Smooth muscle cell (in vitro differentiated cells): Measurements from ENCODE around the gene TRIM17. TPM values are rescaled to one million over a fixed set of nuclear protein-coding genes. Genes with fewer than 3 reads are reported as not detected.

Experiments
- DNase-seq: peaks from one replicate; lab custom pipeline; 2025; ENCODE audit not compliant: unreplicated experiment; lab: John Stamatoyannopoulos, UW
- H2AFZ ChIP-seq: fragments of 200-600 bp; sonication (generic); 2 replicates; pipeline ENCODE4 v1.6.0; 2016; ENCODE audit warnings: antibody characterized with exemption, low read depth, mild to moderate bottlenecking
- H3F3A ChIP-seq: fragments of 200-600 bp; sonication (generic); 2 replicates; pipeline ENCODE4 v1.6.0; 2017; ENCODE audit warnings: antibody characterized with exemption, low read depth
- H3K27ac ChIP-seq: fragments of 200-600 bp; sonication (generic); 2 replicates; pipeline ENCODE4 v1.5.1; 2016; ENCODE audit warnings: low read depth, mild to moderate bottlenecking
- H3K27me3 ChIP-seq: fragments of 200-600 bp; sonication (generic); 2 replicates; pipeline ENCODE4 v1.6.1; 2016; ENCODE audit warnings: low read depth, mild to moderate bottlenecking
- H3K36me3 ChIP-seq: fragments of 200-600 bp; sonication (generic); 2 replicates; pipeline ENCODE4 v1.5.1; 2016; ENCODE audit warnings: low read depth
- H3K4me1 ChIP-seq: fragments of 200-600 bp; sonication (generic); 2 replicates; pipeline ENCODE4 v1.5.1; 2016; ENCODE audit warnings: low read depth
- H3K4me2 ChIP-seq: fragments of 200-600 bp; sonication (generic); 2 replicates; pipeline ENCODE4 v1.6.0; 2016; ENCODE audit warnings: mild to moderate bottlenecking
- H3K4me3 ChIP-seq: fragments of 200-600 bp; sonication (generic); 2 replicates; pipeline ENCODE4 v1.5.1; 2016; ENCODE audit warnings: mild to moderate bottlenecking
- H3K79me2 ChIP-seq: fragments of 200-600 bp; sonication (generic); 2 replicates; pipeline ENCODE4 v1.6.0; 2016; ENCODE audit warnings: low read depth, mild to moderate bottlenecking
- H3K9ac ChIP-seq: fragments of 200-600 bp; sonication (generic); 2 replicates; pipeline ENCODE4 v1.6.0; 2016; ENCODE audit warnings: low read depth
- H3K9me3 ChIP-seq: fragments of 200-600 bp; sonication (generic); replicated peaks from 2 replicates; pipeline ENCODE4 v1.5.1; 2016; ENCODE audit warnings: low read depth
- H4K20me1 ChIP-seq: fragments of 200-600 bp; sonication (generic); 2 replicates; pipeline ENCODE4 v1.6.0; 2016; ENCODE audit warnings: low read depth
- WGBS: methylation state at CpG from one replicate; pipeline ENCODE4 v1.1.7; 2016; ENCODE audit warnings: low lambda C conversion rate; 5-methylcytosine and 5-hydroxymethylcytosine counted together
- polyA plus RNA-seq: library from polyadenylated mRNA; unstranded; fragments of >200 nt; fragmentation: Nextera tagmentation; extraction: Ambion mirVana; gene quantifications from 2 replicates; pipeline ENCODE4 v1.2.1, GENCODE V29; 2016
- total RNA-seq: library from RNA; depleted of rRNA; stranded (reverse); fragments of >200 nt; gene quantifications from 2 replicates; pipeline ENCODE4 v1.2.3, GENCODE V29; 2014
- TF ChIP-seq, protein P1 (sequence below): fragments of 200-600 bp; sonication (generic); IDR thresholded peaks from 2 replicates; pipeline ENCODE4 v1.5.1; 2017; ENCODE audit warnings: borderline replicate concordance, mild to moderate bottlenecking, antibody characterized with exemption; ENCODE audit not compliant: insufficient read depth, poor library complexity, severe bottlenecking

The TRIM17 gene
- total and polyA plus RNA-seq, 2 experiments from 2014 or later, result 1.5 to 1.6 TPM

DNA sequence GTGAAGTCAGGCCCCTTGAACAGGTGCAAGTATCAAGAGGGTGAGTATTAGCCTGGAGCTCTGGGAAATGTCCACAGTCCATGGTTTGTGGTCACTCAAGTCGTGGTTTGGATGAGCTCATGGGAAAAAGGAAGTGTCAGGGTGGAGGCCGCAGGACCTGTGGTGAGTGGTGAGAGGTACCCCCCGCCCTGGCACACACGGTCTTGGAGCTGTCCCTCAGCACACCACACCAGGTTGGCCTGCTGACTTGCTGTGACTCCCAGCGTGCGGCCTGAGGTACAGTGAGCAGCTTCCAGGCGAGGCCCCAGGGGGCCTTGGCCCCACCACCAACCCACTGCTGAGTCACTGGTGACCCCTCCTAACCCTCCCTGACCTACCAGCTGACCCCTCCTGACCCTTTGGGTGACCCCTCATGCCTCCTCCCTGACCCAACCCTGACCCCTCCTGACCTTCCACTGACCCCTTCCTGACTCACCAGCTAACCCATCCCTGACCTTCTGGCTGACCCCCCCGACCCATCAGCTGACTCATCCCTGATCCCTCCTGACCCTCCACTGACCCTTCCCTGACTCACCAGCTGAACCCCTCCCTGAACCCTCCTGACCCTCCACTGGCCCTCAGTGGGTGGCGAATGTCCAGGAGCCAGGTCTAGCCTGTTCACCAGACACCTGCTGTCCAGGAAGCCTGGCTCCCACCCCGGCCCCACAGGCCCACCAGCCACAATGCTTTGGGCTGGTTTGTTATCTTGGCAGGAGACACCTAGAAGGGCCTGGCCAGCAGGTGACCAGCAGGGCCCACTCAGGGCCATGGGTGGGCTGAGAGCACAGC, 35.7 kb upstream of the TRIM17 start:
- Histone ChIP-seq H2AFZ (no peak overlapping the region), H3K27ac (no peak overlapping the region), H4K20me1 (peaks cover 4% of the 10 kb centered on the region), H3K4me2 (no peak overlapping the region), H3K9me3 (no peaks in the 10 kb centered on the region), H3K27me3 (peaks cover 21% of the 10 kb centered on the region), H3F3A (peaks cover 8% of the 10 kb centered on the region), H3K4me1 (peaks cover 13% of the 10 kb centered on the region), H3K36me3 (no peaks in the 10 kb centered on the region), H3K4me3 (no peak overlapping the region), H3K9ac (no peak overlapping the region), H3K79me2 (peaks cover 10% of the 10 kb centered on the region)
- DNase-seq, result no peak
- TF ChIP-seq, protein P1, sequence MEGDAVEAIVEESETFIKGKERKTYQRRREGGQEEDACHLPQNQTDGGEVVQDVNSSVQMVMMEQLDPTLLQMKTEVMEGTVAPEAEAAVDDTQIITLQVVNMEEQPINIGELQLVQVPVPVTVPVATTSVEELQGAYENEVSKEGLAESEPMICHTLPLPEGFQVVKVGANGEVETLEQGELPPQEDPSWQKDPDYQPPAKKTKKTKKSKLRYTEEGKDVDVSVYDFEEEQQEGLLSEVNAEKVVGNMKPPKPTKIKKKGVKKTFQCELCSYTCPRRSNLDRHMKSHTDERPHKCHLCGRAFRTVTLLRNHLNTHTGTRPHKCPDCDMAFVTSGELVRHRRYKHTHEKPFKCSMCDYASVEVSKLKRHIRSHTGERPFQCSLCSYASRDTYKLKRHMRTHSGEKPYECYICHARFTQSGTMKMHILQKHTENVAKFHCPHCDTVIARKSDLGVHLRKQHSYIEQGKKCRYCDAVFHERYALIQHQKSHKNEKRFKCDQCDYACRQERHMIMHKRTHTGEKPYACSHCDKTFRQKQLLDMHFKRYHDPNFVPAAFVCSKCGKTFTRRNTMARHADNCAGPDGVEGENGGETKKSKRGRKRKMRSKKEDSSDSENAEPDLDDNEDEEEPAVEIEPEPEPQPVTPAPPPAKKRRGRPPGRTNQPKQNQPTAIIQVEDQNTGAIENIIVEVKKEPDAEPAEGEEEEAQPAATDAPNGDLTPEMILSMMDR, result no peak
- WGBS, result 91% methylated on average over 10 of the region's 10 CpGs

DNA sequence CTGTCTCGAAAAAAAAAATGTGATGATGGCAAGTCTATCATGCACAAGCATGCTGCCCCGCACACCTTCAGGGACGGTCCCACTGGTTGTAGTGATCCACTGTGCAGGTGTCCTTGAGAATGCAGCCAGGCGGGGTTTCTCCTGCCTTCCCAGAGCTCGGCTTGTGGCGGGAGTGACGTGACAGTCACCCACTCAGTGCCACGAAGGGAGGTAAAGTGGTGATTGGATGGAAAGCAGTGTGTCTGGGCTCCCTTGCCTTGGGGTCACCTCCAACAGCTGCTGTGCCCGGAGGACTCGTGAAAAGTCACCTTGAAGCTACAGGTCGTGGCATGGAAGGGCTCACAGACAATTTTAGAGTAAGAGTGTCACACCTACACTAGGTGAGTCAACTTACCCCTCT, 33.5 kb upstream of the TRIM17 start:
- H3K9me3 ChIP-seq, result no peaks in the 10 kb centered on the region
- TF ChIP-seq, protein P1, result no peak

DNA sequence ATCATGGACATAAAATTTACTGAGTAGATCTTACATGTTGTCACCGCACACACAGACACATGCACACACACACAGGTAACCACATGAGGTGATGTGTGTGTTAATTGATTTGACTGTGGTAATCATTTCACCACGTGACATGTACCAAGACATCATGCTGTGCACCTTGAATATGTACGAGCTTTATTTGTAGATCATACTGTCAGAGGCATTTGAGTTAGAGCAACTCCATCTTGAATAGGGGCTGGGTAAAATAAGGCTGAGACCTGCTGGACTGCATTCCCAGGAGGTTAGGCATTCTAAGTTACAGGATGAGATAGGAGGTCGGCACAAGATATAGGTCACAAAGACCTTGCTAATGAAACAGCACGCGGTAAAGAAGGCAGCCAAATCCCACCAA, 31.7 kb upstream of the TRIM17 start:
- Histone ChIP-seq H3K27me3 (peaks cover 40% of the 10 kb centered on the region), H3K36me3 (no peaks in the 10 kb centered on the region), H3K9me3 (no peaks in the 10 kb centered on the region), H3K4me1 (no peaks in the 10 kb centered on the region), H4K20me1 (no peaks in the 10 kb centered on the region), H3K4me3 (no peak overlapping the region), H3K4me2 (no peak overlapping the region), H3K9ac (no peak overlapping the region), H3K79me2 (no peaks in the 10 kb centered on the region), H3F3A (no peaks in the 10 kb centered on the region), H3K27ac (no peak overlapping the region), H2AFZ (no peak overlapping the region)
- 71% methylated on average over 6 of the region's 6 CpGs for WGBS
- DNase-seq, result no peak
- TF ChIP-seq, protein P1, result no peak

More for the DNA sequence above, 33.5 kb upstream of the TRIM17 start:
- WGBS, result 88% methylated on average over 11 of the region's 11 CpGs
- H3K4me1 ChIP-seq, result no peaks in the 10 kb centered on the region
- no peak for DNase-seq
- H3K4me2 ChIP-seq, result no peak overlapping the region
- H3K4me3 ChIP-seq, result no peak overlapping the region
- H2AFZ ChIP-seq, result no peak overlapping the region
- H3K27me3 ChIP-seq, result peaks cover 31% of the 10 kb centered on the region
- H3F3A ChIP-seq, result no peaks in the 10 kb centered on the region
- H3K9ac ChIP-seq, result no peak overlapping the region
- no peak overlapping the region for H3K27ac ChIP-seq
- H3K79me2 ChIP-seq, result no peaks in the 10 kb centered on the region
- H4K20me1 ChIP-seq, result no peaks in the 10 kb centered on the region
- no peaks in the 10 kb centered on the region for H3K36me3 ChIP-seq

DNA sequence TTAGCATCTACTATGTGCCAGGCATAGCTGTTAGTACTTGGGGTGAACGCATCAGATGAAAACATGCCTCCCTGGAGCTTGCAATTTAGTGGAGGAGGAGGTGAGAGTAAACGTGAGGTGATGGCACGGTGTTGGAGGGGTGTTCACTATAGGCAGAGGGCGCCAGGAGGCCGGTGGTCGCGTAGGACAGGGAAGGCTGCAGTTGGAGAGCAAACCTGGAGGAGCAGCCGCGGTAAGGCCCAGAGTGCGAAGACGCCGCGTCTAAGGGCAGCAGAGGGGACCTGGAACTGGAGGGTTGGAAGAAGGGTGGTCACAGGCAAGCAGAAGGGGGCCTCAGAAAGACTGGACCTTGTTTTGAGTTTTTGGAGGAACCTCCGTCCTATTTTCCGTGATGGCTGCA, 30.2 kb upstream of the TRIM17 start:
- Histone ChIP-seq H3K79me2 (no peaks in the 10 kb centered on the region), H3K4me2 (no peak overlapping the region), H3K9me3 (no peaks in the 10 kb centered on the region), H3K4me1 (no peaks in the 10 kb centered on the region), H3F3A (no peaks in the 10 kb centered on the region), H3K9ac (no peak overlapping the region), H4K20me1 (no peaks in the 10 kb centered on the region), H3K27me3 (peaks cover 40% of the 10 kb centered on the region), H3K4me3 (no peak overlapping the region), H2AFZ (no peak overlapping the region), H3K36me3 (no peaks in the 10 kb centered on the region), H3K27ac (no peak overlapping the region)
- 42% methylated on average over 15 of the region's 15 CpGs for WGBS
- TF ChIP-seq, protein P1, result no peak
- DNase-seq, result no peak
